CD8-positive, alpha-beta memory T cell (primary cell): Measurements from ENCODE around the gene KLHL29. TPM values are rescaled to one million over a fixed set of nuclear protein-coding genes. Genes with fewer than 3 reads are reported as not detected.
A peak's percentile ranks its signal among the peaks of the same experiment; 100 is the strongest.

ENCODE experiments used
- CTCF ChIA-PET: fragments of 350-600 bp; sonication (Branson Sonifier 250); formaldehyde crosslinking; loops from one replicate; lab custom pipeline; 2021; ENCODE audit warnings: antibody characterized with exemption; lab: Charles Lee
- POLR2A ChIA-PET: fragments of 350-600 bp; sonication (Branson Sonifier 250); formaldehyde crosslinking; loops from one replicate; lab custom pipeline; 2021; ENCODE audit warnings: antibody characterized with exemption; lab: Charles Lee
- DNase-seq, 5 donors: peaks; one replicate each; pipeline versions ENCODE4 v3.0.0 to v3.0.0-alpha.2; 2020 to 2022; ENCODE audit warnings: mixed read lengths in 1 of 5
- H3K27ac ChIP-seq: one replicate; pipeline ENCODE4 v1.7.0; 2013; ENCODE audit warnings: low read depth, mild to moderate bottlenecking, low read length, moderate library complexity
- H3K27me3 ChIP-seq: 2 replicates; pipeline ENCODE4 v1.7.0; 2013; ENCODE audit warnings: low read length, mild to moderate bottlenecking; ENCODE audit not compliant: insufficient read depth, poor library complexity, severe bottlenecking
- H3K36me3 ChIP-seq: 2 replicates; pipeline ENCODE4 v1.7.0; 2013; ENCODE audit warnings: mild to moderate bottlenecking, low read length, moderate library complexity; ENCODE audit not compliant: insufficient read depth
- H3K4me1 ChIP-seq: 2 replicates; pipeline ENCODE4 v1.7.0; 2013; ENCODE audit warnings: mild to moderate bottlenecking, low read length, moderate library complexity; ENCODE audit not compliant: insufficient read depth
- H3K4me3 ChIP-seq: 2 replicates; pipeline ENCODE4 v1.7.0; 2013; ENCODE audit warnings: mild to moderate bottlenecking, low read length
- H3K9me3 ChIP-seq: 2 replicates; pipeline ENCODE4 v1.7.0; 2013; ENCODE audit warnings: mild to moderate bottlenecking, low read length
- H3K27ac Mint-ChIP-seq, 8 donors: one replicate each; pipeline ENCODE4 v1.8.0; 2020 to 2021; ENCODE audit warnings: mixed read lengths in 8 of 8, mild to moderate bottlenecking in 6 of 8, inconsistent platforms in 3 of 8, moderate library complexity in 3 of 8
- H3K27me3 Mint-ChIP-seq, 2 donors: one replicate each; pipeline ENCODE4 v1.8.0; 2020 to 2021; ENCODE audit warnings: mixed read lengths in 2 of 2, mild to moderate bottlenecking in 1 of 2, moderate library complexity in 1 of 2
- H3K36me3 Mint-ChIP-seq, 3 donors: one replicate each; pipeline ENCODE4 v1.8.0; 2020 to 2021; ENCODE audit warnings: mixed read lengths in 3 of 3, inconsistent platforms in 1 of 3, mild to moderate bottlenecking in 1 of 3
- H3K4me1 Mint-ChIP-seq, 3 donors: one replicate each; pipeline ENCODE4 v1.8.0; 2020 to 2021; ENCODE audit warnings: mixed read lengths in 3 of 3, inconsistent platforms in 1 of 3, mild to moderate bottlenecking in 1 of 3
- H3K4me3 Mint-ChIP-seq, 7 donors: one replicate each; pipeline ENCODE4 v1.8.0; 2020 to 2021; ENCODE audit warnings: mixed read lengths in 7 of 7, mild to moderate bottlenecking in 6 of 7, moderate library complexity in 4 of 7, inconsistent platforms in 2 of 7
- H3K9me3 Mint-ChIP-seq, 5 donors: one replicate each; pipeline ENCODE4 v1.8.0; 2020 to 2022; ENCODE audit warnings: mixed read lengths in 5 of 5, mild to moderate bottlenecking in 3 of 5, moderate library complexity in 2 of 5, inconsistent platforms in 1 of 5
- polyA plus RNA-seq: library from polyadenylated mRNA; unstranded; fragments of 300-500 nt; fragmentation: Illumina TruSeq; gene quantifications from one replicate; pipeline ENCODE4 v1.2.3, GENCODE V29; 2021
- total RNA-seq, 2 experiments: library from RNA; stranded (reverse); gene quantifications; one replicate each; pipeline ENCODE4 v1.2.3, GENCODE V29; 2021

Gene KLHL29
- total and polyA plus RNA-seq, 3 experiments from 2014 or later: 0.11 to 0.21 (median 0.13) TPM

- no peak for DNase-seq
- Mint-ChIP-seq H3K27ac (peak overlapping the region in 1 of 8 donors; percentile 6), H3K27me3 (peaks cover 5 to 14% of the 10 kb centered on the region in 2 donors), H3K36me3 (no peaks in the 10 kb centered on the region), H3K4me1 (no peaks in the 10 kb centered on the region), H3K4me3 (no peak overlapping the region), H3K9me3 (no peaks in the 10 kb centered on the region)
- H3K36me3 ChIP-seq: no peaks in the 10 kb centered on the region
- no peaks in the 10 kb centered on the region for H3K9me3 ChIP-seq
- no peak overlapping the region for H3K4me3 ChIP-seq
- peaks cover 3% of the 10 kb centered on the region for H3K27me3 ChIP-seq
- no peaks in the 10 kb centered on the region for H3K4me1 ChIP-seq
- H3K27ac ChIP-seq: no peak overlapping the region
- POLR2A ChIA-PET: no interaction called here
- CTCF ChIA-PET: no interaction called here
These were observed 207.2 kb downstream of the KLHL29 start for GRCh38 chr2:23592061-23592685.

- no peak overlapping the region for H3K27ac ChIP-seq
- no peak overlapping the region for H3K4me3 ChIP-seq
- Mint-ChIP-seq H3K9me3 (no peaks in the 10 kb centered on the region), H3K36me3 (no peaks in the 10 kb centered on the region), H3K27ac (no peak overlapping the region), H3K4me1 (no peaks in the 10 kb centered on the region), H3K4me3 (no peak overlapping the region), H3K27me3 (peaks cover 5 to 16% of the 10 kb centered on the region in 2 donors)
- H3K9me3 ChIP-seq: no peaks in the 10 kb centered on the region
- ChIA-PET POLR2A (no interaction called here), CTCF (no interaction called here)
- H3K4me1 ChIP-seq: no peaks in the 10 kb centered on the region
- H3K36me3 ChIP-seq: no peaks in the 10 kb centered on the region
- DNase-seq: no peak
- H3K27me3 ChIP-seq: peaks cover 3% of the 10 kb centered on the region
These were observed 208.1 kb downstream of the KLHL29 start for GRCh38 chr2:23592898-23593751.

GRCh38 chr2:23593752-23594459 lies 208.9 kb downstream of the KLHL29 start:
- Histone ChIP-seq H3K4me1 (no peaks in the 10 kb centered on the region), H3K27me3 (peaks cover 3% of the 10 kb centered on the region), H3K9me3 (no peaks in the 10 kb centered on the region), H3K27ac (no peak overlapping the region), H3K4me3 (no peak overlapping the region), H3K36me3 (no peaks in the 10 kb centered on the region)
- H3K36me3 Mint-ChIP-seq: no peaks in the 10 kb centered on the region
- POLR2A ChIA-PET: no interaction called here
- DNase-seq: no peak
- H3K27ac Mint-ChIP-seq: no peak overlapping the region
- H3K27me3 Mint-ChIP-seq: peaks cover 5 to 18% of the 10 kb centered on the region in 2 donors
- CTCF ChIA-PET: no interaction called here
- no peaks in the 10 kb centered on the region for H3K4me1 Mint-ChIP-seq
- no peaks in the 10 kb centered on the region for H3K9me3 Mint-ChIP-seq
- H3K4me3 Mint-ChIP-seq: no peak overlapping the region

GRCh38 chr2:23594460-23594825 lies 209.5 kb downstream of the KLHL29 start:
- H3K36me3 Mint-ChIP-seq: no peaks in the 10 kb centered on the region
- H3K4me1 ChIP-seq: no peaks in the 10 kb centered on the region

GRCh38 chr2:23595021-23595420 lies 210.0 kb downstream of the KLHL29 start:
- no peak overlapping the region for H3K4me3 Mint-ChIP-seq
- CTCF ChIA-PET: no interaction called here
- Histone ChIP-seq H3K4me3 (no peak overlapping the region), H3K4me1 (no peaks in the 10 kb centered on the region), H3K27me3 (peaks cover 3% of the 10 kb centered on the region), H3K9me3 (no peaks in the 10 kb centered on the region), H3K27ac (no peak overlapping the region), H3K36me3 (no peaks in the 10 kb centered on the region)
- POLR2A ChIA-PET: no interaction called here
- no peak for DNase-seq
- no peaks in the 10 kb centered on the region for H3K9me3 Mint-ChIP-seq
- no peak overlapping the region for H3K27ac Mint-ChIP-seq
- no peaks in the 10 kb centered on the region for H3K36me3 Mint-ChIP-seq
- peaks cover 5 to 22% of the 10 kb centered on the region in 2 donors for H3K27me3 Mint-ChIP-seq
- no peaks in the 10 kb centered on the region for H3K4me1 Mint-ChIP-seq

More at GRCh38 chr2:23594460-23594825, 209.5 kb downstream of the KLHL29 start:
- no peak overlapping the region for H3K27ac ChIP-seq
- POLR2A ChIA-PET: no interaction called here
- no peaks in the 10 kb centered on the region for H3K9me3 ChIP-seq
- no peaks in the 10 kb centered on the region for H3K9me3 Mint-ChIP-seq
- CTCF ChIA-PET: no interaction called here
- H3K27me3 ChIP-seq: peaks cover 3% of the 10 kb centered on the region
- no peak overlapping the region for H3K4me3 ChIP-seq
- H3K27ac Mint-ChIP-seq: no peak overlapping the region
- no peak for DNase-seq
- H3K4me3 Mint-ChIP-seq: no peak overlapping the region
- H3K27me3 Mint-ChIP-seq: peaks cover 5 to 18% of the 10 kb centered on the region in 2 donors
- no peaks in the 10 kb centered on the region for H3K36me3 ChIP-seq
- H3K4me1 Mint-ChIP-seq: no peaks in the 10 kb centered on the region

- POLR2A ChIA-PET: no interaction called here
- Mint-ChIP-seq H3K4me1 (no peaks in the 10 kb centered on the region), H3K9me3 (no peaks in the 10 kb centered on the region), H3K27ac (no peak overlapping the region), H3K36me3 (no peaks in the 10 kb centered on the region), H3K4me3 (no peak overlapping the region), H3K27me3 (peaks cover 5 to 24% of the 10 kb centered on the region in 2 donors)
- Histone ChIP-seq H3K4me3 (no peak overlapping the region), H3K27ac (no peak overlapping the region), H3K9me3 (no peaks in the 10 kb centered on the region), H3K27me3 (peaks cover 3% of the 10 kb centered on the region), H3K36me3 (no peaks in the 10 kb centered on the region), H3K4me1 (no peaks in the 10 kb centered on the region)
- DNase-seq: no peak
- CTCF ChIA-PET: no interaction called here
These were observed 210.7 kb downstream of the KLHL29 start for GRCh38 chr2:23595601-23596251.

- H3K4me1 Mint-ChIP-seq: no peaks in the 10 kb centered on the region
- no peaks in the 10 kb centered on the region for H3K9me3 Mint-ChIP-seq
- no peaks in the 10 kb centered on the region for H3K36me3 ChIP-seq
- H3K4me3 Mint-ChIP-seq: no peak overlapping the region
- CTCF ChIA-PET: no interaction called here
- no peaks in the 10 kb centered on the region for H3K36me3 Mint-ChIP-seq
- POLR2A ChIA-PET: no interaction called here
- H3K27ac ChIP-seq: no peak overlapping the region
- H3K27ac Mint-ChIP-seq: no peak overlapping the region
- H3K9me3 ChIP-seq: no peaks in the 10 kb centered on the region
- H3K27me3 Mint-ChIP-seq: peaks cover 5 to 26% of the 10 kb centered on the region in 2 donors
- no peaks in the 10 kb centered on the region for H3K4me1 ChIP-seq
- no peak overlapping the region for H3K4me3 ChIP-seq
- DNase-seq: no peak
- peaks cover 3% of the 10 kb centered on the region for H3K27me3 ChIP-seq
These were observed 211.4 kb downstream of the KLHL29 start for GRCh38 chr2:23596316-23596885.
